K562 (cell line): ENCODE results near the gene PDE8B. TPM values are rescaled to one million over a fixed set of nuclear protein-coding genes. Genes with fewer than 3 reads are reported as not detected.

Experiments used
- ATAC-seq: fragments of 200-7000 bp; cut with Tn5 transposase; 3 replicates; pipeline ENCODE4 v1.9.1; 2020; ENCODE audit warnings: moderate library complexity
- BruUV-seq: library from RNA; stranded (reverse); fragments of 400-500 nt; replicated peaks from 2 replicates; lab custom pipeline; 2021; lab: Mats Ljungman, UMichigan
- CTCF ChIA-PET: fragments of 300-600 bp; formaldehyde crosslinking; extraction: SDS; loops from one replicate; lab custom pipeline; 2021; ENCODE audit warnings: low intra/inter-chr PET ratio; lab: Yijun Ruan, JAX
- POLR2A ChIA-PET: fragments of 300-600, 350-650 bp; sonication (Branson Sonifier 250); formaldehyde crosslinking; extraction: SDS; loops from one replicate; lab custom pipeline; 2021; ENCODE audit warnings: antibody characterized with exemption, inconsistent platforms; lab: Yijun Ruan, JAX
- DNase-seq, 4 experiments: peaks; one replicate each; pipeline versions ENCODE4 v3.0.0 to v3.0.0-alpha.2; 2011 to 2018; ENCODE audit warnings: low spot score in 3 of 4, mixed read lengths in 3 of 4; ENCODE audit errors: extremely low read depth in 1 of 4
- FAIRE-seq: peaks from 2 replicates; lab custom pipeline; 2011; peaks lifted over from hg19 to GRCh38; lab: Jason Lieb, UNC
- H2AFZ ChIP-seq: 2 replicates; pipeline ENCODE4 v1.6.0; 2011; ENCODE audit warnings: low read depth, low read length, control low read depth, inconsistent platforms
- H3K27ac ChIP-seq: fragments of 200-600 bp; 3 replicates; pipeline ENCODE4 v1.8.0; 2011; ENCODE audit warnings: low read depth, mild to moderate bottlenecking, control low read depth, inconsistent platforms, low read length, moderate library complexity, mixed read lengths; ENCODE audit errors: extremely low read depth
- H3K27me3 ChIP-seq, 2 experiments: fragments of 300-600 bp in 1 of 2; 2 replicates in 1 of 2; 3 replicates in 1 of 2; pipeline versions ENCODE4 v1.6.0 to v1.8.0; 2011; ENCODE audit warnings: inconsistent platforms in 2 of 2, low read length in 2 of 2, mild to moderate bottlenecking in 1 of 2, mixed read lengths in 1 of 2, moderate library complexity in 1 of 2; ENCODE audit not compliant: control insufficient read depth in 2 of 2, insufficient read depth in 2 of 2
- H3K36me3 ChIP-seq: fragments of 300-600 bp; 3 replicates; pipeline ENCODE4 v1.8.0; 2011; ENCODE audit warnings: mild to moderate bottlenecking, low read length, inconsistent platforms; ENCODE audit not compliant: control insufficient read depth, insufficient read depth
- H3K4me1 ChIP-seq, 2 experiments: fragments of 200-600 bp in 1 of 2; replicated peaks in 1 of 2; 2 replicates in 1 of 2; 3 replicates in 1 of 2; pipeline versions ENCODE4 v1.5.1 to v1.8.0; 2011; ENCODE audit warnings: inconsistent platforms in 2 of 2, low read length in 2 of 2, mild to moderate bottlenecking in 1 of 2, mixed read lengths in 1 of 2, moderate library complexity in 1 of 2; ENCODE audit not compliant: control insufficient read depth in 2 of 2, insufficient read depth in 2 of 2
- H3K4me2 ChIP-seq: 2 replicates; pipeline ENCODE4 v1.6.1; 2011; ENCODE audit warnings: low read length, control low read depth, inconsistent platforms, mixed read lengths; ENCODE audit not compliant: insufficient read depth
- H3K4me3 ChIP-seq: fragments of 200-600 bp; sonication (generic), shearing (Covaris generic); 2 replicates; pipeline ENCODE4 v1.5.1; 2016; ENCODE audit warnings: control low read depth, inconsistent platforms
- H3K79me2 ChIP-seq: fragments of 200-600 bp; 3 replicates; pipeline ENCODE4 v1.8.0; 2011; ENCODE audit warnings: low read length, inconsistent platforms; ENCODE audit not compliant: control insufficient read depth, insufficient read depth
- H3K9ac ChIP-seq, 2 experiments: 2 replicates each; pipeline versions ENCODE4 v1.6.0 to v1.6.1; 2011; ENCODE audit warnings: low read depth in 2 of 2, low read length in 2 of 2, control low read depth in 1 of 2, inconsistent platforms in 1 of 2, mild to moderate bottlenecking in 1 of 2, mixed read lengths in 1 of 2; ENCODE audit not compliant: insufficient read depth in 1 of 2
- H3K9me1 ChIP-seq: one replicate; pipeline ENCODE4 v1.6.0; 2011; ENCODE audit warnings: inconsistent platforms, mild to moderate bottlenecking, low read length, moderate library complexity; ENCODE audit not compliant: control insufficient read depth, insufficient read depth
- H3K9me3 ChIP-seq: replicated peaks from 2 replicates; pipeline ENCODE4 v1.5.1; 2011; ENCODE audit warnings: low read depth, low read length, inconsistent platforms; ENCODE audit not compliant: control insufficient read depth, insufficient read depth
- H4K20me1 ChIP-seq: replicated peaks from 2 replicates; pipeline ENCODE4 v1.6.1; 2011; ENCODE audit warnings: low read length, inconsistent platforms, mixed read lengths; ENCODE audit not compliant: control insufficient read depth, insufficient read depth
- CBX3 ChIP-seq, 2 experiments: IDR thresholded peaks; 1 replicate in 1 of 2; 2 replicates in 1 of 2; pipeline ENCODE4 v1.6.1; 2012; ENCODE audit warnings: inconsistent platforms in 2 of 2, low read length in 2 of 2, borderline replicate concordance in 1 of 2, control low read depth in 1 of 2
- ELK1 ChIP-seq: sonication (generic); formaldehyde crosslinking; IDR thresholded peaks from 2 replicates; pipeline ENCODE4 v1.8.1; 2022; ENCODE audit warnings: missing genetic modification reagents
- JUND ChIP-seq, 2 experiments: IDR thresholded peaks; 2 replicates in 1 of 2; 3 replicates in 1 of 2; pipeline ENCODE4 v1.6.1; 2011; ENCODE audit warnings: borderline replicate concordance in 2 of 2, low read depth in 2 of 2, low read length in 2 of 2, improper control_type of control experiment in 1 of 2, missing biosample characterization in 1 of 2, missing genetic modification characterization in 1 of 2, missing genetic modification reagents in 1 of 2
- LARP7 ChIP-seq: fragments of 450-650 bp; IDR thresholded peaks from 2 replicates; pipeline ENCODE4 v1.6.1; 2016
- NBN ChIP-seq: fragments of 450-650 bp; IDR thresholded peaks from 2 replicates; pipeline ENCODE4 v1.6.1; 2016; ENCODE audit warnings: low read depth, mild to moderate bottlenecking
- NRF1 ChIP-seq, 2 experiments: fragments of 450-650 bp; IDR thresholded peaks in 1 of 2; conservative IDR thresholded peaks in 1 of 2; 2 replicates each; pipeline ENCODE4 v1.6.1; 2014; ENCODE audit warnings: mild to moderate bottlenecking in 2 of 2
- PTBP1 ChIP-seq: fragments of 200-400 bp; formaldehyde crosslinking; IDR thresholded peaks from 2 replicates; pipeline ENCODE4 v1.6.1; 2017; ENCODE audit warnings: low read depth, low read length
- ZNF121 ChIP-seq: sonication (generic); formaldehyde crosslinking; conservative IDR thresholded peaks from 2 replicates; pipeline ENCODE4 v1.8.0; 2022; ENCODE audit warnings: missing genetic modification reagents
- ZNF212 ChIP-seq: fragments of 450-650 bp; formaldehyde crosslinking; IDR thresholded peaks from 2 replicates; pipeline ENCODE4 v1.4.0; 2020; ENCODE audit warnings: mild to moderate bottlenecking
- ZNF586 ChIP-seq: fragments of 450-650 bp; formaldehyde crosslinking; conservative IDR thresholded peaks from 2 replicates; pipeline ENCODE4 v1.4.0; 2020; ENCODE audit warnings: mild to moderate bottlenecking, moderate library complexity
- ZNF766 ChIP-seq: fragments of 200-800 bp; sonication (Bioruptor generic); conservative IDR thresholded peaks from 2 replicates; pipeline ENCODE4 v1.6.1; 2016; ENCODE audit warnings: missing genetic modification characterization, missing compliant biosample characterization
- ZNF77 ChIP-seq: fragments of 250-450 bp; sonication (Bioruptor Pico); IDR thresholded peaks from 2 replicates; pipeline ENCODE4 v1.5.0; 2020
- WGBS: fragments of 100-300 bp; shearing (Covaris generic); methylation state at CpG from one replicate; pipeline ENCODE4 v1.1.6; 2016; ENCODE audit warnings: low coverage, mixed read lengths; ENCODE audit not compliant: insufficient coverage; ENCODE audit errors: missing lambda C conversion rate; 5-methylcytosine and 5-hydroxymethylcytosine counted together
- in situ Hi-C: fragments of 300-500 bp; cut with MboI; formaldehyde crosslinking; loops from 4 replicates; pipeline ENCODE4 v1.15.0; 2018; ENCODE audit warnings: inconsistent platforms, mixed read lengths
- intact Hi-C: fragments of 100-400 bp; cut with micrococcal nuclease; formaldehyde crosslinking; loops from 2 replicates; pipeline ENCODE4 v1.14.2; 2022
- polyA plus RNA-seq, 8 experiments: library from polyadenylated mRNA; depleted of rRNA in 4 of 8; stranded (reverse) in 5 of 8; unstranded in 3 of 8; fragments of >200 nt; fragmentation: Nextera tagmentation in 2 of 8; fragmentation: Illumina TruSeq in 1 of 8; extraction: Ambion mirVana in 2 of 8; extraction: Trizol in 1 of 8; gene quantifications; 2 replicates each; pipeline versions ENCODE4 v1.2.1 to v1.2.3, GENCODE V29; 2011 to 2014; ENCODE audit warnings: inconsistent platforms in 1 of 8, missing spikeins in 1 of 8
- total RNA-seq, 7 experiments: library from RNA; depleted of rRNA in 6 of 7; stranded (reverse); fragments of >200 nt in 6 of 7; fragmentation: Illumina TruSeq in 2 of 7; extraction: Trizol in 2 of 7; gene quantifications; 2 replicates each; pipeline versions ENCODE4 v1.2.1 to v1.2.3, GENCODE V29; 2011 to 2021; ENCODE audit warnings: low replicate concordance in 1 of 7
- TF ChIP-seq, protein P1 (sequence below), 2 experiments: fragments of 450-650 bp; IDR thresholded peaks; 2 replicates each; pipeline ENCODE4 v1.6.1; 2018; ENCODE audit warnings: mild to moderate bottlenecking in 2 of 2, low read depth in 1 of 2; ENCODE audit not compliant: partially characterized antibody in 2 of 2
- TF ChIP-seq, protein P2 (sequence below): fragments of 250-450 bp; sonication (Bioruptor Pico); IDR thresholded peaks from 2 replicates; pipeline ENCODE4 v1.5.0; 2021; ENCODE audit warnings: mild to moderate bottlenecking, borderline replicate concordance

The PDE8B gene
- total and polyA plus RNA-seq, 9 of the 15 experiments (the other 6 are each of a cell fraction or from before 2014, with no cell fraction given) = 0.15 to 0.28 TPM; not detected in 7

DNA sequence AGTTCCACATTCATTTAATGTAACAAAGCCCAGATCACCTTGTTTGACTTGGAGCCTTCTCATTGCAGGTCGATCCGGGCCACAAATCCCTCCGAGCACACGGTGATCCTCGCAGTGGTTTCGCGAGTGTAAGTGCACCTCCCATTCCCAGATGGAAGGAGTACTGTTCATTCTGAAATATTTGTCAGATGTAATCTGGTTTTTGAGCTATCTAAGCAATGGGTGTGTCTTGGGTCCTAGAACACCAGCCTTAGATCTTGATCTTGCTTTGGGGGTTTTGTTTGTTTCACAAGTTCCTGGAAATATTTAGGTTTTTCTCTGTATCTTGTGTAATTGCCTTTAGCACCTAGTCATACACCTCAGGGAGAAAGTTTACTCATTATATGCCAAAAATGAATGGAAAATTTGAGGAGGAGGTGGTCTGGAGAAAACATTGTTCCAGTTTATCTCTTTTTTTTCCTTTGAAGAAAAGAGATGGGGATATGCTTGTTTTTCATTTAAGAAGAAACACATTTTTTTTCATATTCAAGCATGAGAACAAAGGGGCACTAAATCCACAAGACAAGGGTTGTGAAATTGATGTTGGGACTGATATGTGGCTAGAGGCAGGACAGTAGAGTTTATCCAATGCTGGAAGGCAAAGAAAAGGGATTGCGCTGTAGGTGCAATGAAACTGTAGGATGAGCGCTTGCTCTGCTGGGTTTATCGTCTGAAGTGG lies 118.6 kb downstream of the PDE8B start:
- Histone ChIP-seq H3K4me3 (no peak overlapping the region), H3K36me3 (no peaks in the 10 kb centered on the region), H2AFZ (no peak overlapping the region), H4K20me1 (no peaks in the 10 kb centered on the region; the same call in 1 of the 2 replicates), H3K27me3 (peaks cover 7 to 25% of the 10 kb centered on the region in 2 experiments; a peak in 3 of 5 replicates), H3K9ac (no peak overlapping the region), H3K27ac (no peak overlapping the region), H3K79me2 (no peaks in the 10 kb centered on the region), H3K9me1 (no peaks in the 10 kb centered on the region), H3K9me3 (no peaks in the 10 kb centered on the region), H3K4me2 (no peak overlapping the region), H3K4me1 (no peaks in the 10 kb centered on the region)
- ChIA-PET POLR2A (interaction anchor here (0.6 to 1.5 kb wide), 2 partner anchors 10 to 1754 kb away, joined by 3 to 4 read pairs; no protein-coding TSS in a partner anchor), CTCF (no interaction called here)
- intact Hi-C loops (no loop called here), in situ Hi-C loops (no loop called here)
- ATAC-seq (no peak), DNase-seq (no peak), FAIRE-seq (no peak)
- WGBS = 2% methylated on average over 10 of the region's 10 CpGs
- no TSS peak for BruUV-seq
- TF ChIP-seq ZNF766 (CRISPR knock-in tag) (no peak), CBX3 (IDR thresholded peaks at IDR 0.05; ENCODE audit: borderline replicate concordance in 1 of 2, low read length in 2 of 2) (no peak), ZNF77 (CRISPR knock-in tag) (no peak), ZNF212 (CRISPR knock-in tag) (no peak), ZNF586 (CRISPR knock-in tag) (no peak), JUND (IDR thresholded peaks at IDR 0.05; ENCODE audit: borderline replicate concordance, low read depth, low read length) (no peak), JUND (tag; IDR thresholded peaks at IDR 0.05; ENCODE audit: borderline replicate concordance, low read depth, low read length) (no peak), NBN (no peak), ZNF121 (CRISPR knock-in tag) (no peak), LARP7 (no peak), ELK1 (CRISPR knock-in tag) (no peak), PTBP1 (no peak), NRF1 (conservative IDR thresholded peaks at IDR 0.05 in 1 of 2, IDR thresholded peaks at IDR 0.05 in 1 of 2) (no peak)
- TF ChIP-seq, protein P1, sequence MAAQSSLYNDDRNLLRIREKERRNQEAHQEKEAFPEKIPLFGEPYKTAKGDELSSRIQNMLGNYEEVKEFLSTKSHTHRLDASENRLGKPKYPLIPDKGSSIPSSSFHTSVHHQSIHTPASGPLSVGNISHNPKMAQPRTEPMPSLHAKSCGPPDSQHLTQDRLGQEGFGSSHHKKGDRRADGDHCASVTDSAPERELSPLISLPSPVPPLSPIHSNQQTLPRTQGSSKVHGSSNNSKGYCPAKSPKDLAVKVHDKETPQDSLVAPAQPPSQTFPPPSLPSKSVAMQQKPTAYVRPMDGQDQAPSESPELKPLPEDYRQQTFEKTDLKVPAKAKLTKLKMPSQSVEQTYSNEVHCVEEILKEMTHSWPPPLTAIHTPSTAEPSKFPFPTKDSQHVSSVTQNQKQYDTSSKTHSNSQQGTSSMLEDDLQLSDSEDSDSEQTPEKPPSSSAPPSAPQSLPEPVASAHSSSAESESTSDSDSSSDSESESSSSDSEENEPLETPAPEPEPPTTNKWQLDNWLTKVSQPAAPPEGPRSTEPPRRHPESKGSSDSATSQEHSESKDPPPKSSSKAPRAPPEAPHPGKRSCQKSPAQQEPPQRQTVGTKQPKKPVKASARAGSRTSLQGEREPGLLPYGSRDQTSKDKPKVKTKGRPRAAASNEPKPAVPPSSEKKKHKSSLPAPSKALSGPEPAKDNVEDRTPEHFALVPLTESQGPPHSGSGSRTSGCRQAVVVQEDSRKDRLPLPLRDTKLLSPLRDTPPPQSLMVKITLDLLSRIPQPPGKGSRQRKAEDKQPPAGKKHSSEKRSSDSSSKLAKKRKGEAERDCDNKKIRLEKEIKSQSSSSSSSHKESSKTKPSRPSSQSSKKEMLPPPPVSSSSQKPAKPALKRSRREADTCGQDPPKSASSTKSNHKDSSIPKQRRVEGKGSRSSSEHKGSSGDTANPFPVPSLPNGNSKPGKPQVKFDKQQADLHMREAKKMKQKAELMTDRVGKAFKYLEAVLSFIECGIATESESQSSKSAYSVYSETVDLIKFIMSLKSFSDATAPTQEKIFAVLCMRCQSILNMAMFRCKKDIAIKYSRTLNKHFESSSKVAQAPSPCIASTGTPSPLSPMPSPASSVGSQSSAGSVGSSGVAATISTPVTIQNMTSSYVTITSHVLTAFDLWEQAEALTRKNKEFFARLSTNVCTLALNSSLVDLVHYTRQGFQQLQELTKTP (IDR thresholded peaks at IDR 0.05; ENCODE audit: low read depth in 1 of 2, partially characterized antibody in 2 of 2) = no peak
- TF ChIP-seq, protein P2, sequence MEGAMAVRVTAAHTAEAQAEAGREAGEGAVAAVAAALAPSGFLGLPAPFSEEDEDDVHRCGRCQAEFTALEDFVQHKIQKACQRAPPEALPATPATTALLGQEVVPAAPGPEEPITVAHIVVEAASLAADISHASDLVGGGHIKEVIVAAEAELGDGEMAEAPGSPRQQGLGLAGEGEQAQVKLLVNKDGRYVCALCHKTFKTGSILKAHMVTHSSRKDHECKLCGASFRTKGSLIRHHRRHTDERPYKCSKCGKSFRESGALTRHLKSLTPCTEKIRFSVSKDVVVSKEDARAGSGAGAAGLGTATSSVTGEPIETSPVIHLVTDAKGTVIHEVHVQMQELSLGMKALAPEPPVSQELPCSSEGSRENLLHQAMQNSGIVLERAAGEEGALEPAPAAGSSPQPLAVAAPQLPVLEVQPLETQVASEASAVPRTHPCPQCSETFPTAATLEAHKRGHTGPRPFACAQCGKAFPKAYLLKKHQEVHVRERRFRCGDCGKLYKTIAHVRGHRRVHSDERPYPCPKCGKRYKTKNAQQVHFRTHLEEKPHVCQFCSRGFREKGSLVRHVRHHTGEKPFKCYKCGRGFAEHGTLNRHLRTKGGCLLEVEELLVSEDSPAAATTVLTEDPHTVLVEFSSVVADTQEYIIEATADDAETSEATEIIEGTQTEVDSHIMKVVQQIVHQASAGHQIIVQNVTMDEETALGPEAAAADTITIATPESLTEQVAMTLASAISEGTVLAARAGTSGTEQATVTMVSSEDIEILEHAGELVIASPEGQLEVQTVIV = no peak
